GM18951 (cell line): ENCODE results near the gene HEATR5A.
"Not testable (repeated sequence)": the region's sequence is repeated elsewhere in the genome, so short reads cannot be mapped to it uniquely, and the experiment has no call there.

Experiments
- POLR2A ChIP-seq: IDR thresholded peaks from 4 replicates; pipeline ENCODE4 v1.6.1; 2011; ENCODE audit warnings: mild to moderate bottlenecking; ENCODE audit not compliant: insufficient read length, insufficient read depth; ENCODE audit errors: extremely low read depth
- in situ Hi-C: fragments of 300-500 bp; cut with MboI; formaldehyde crosslinking; loops from one replicate; pipeline ENCODE4 v1.12.0; 2022; ENCODE audit warnings: low sequenced_read_pairs, mixed read lengths, inconsistent platforms; ENCODE audit not compliant: unreplicated experiment

Gene HEATR5A

DNA sequence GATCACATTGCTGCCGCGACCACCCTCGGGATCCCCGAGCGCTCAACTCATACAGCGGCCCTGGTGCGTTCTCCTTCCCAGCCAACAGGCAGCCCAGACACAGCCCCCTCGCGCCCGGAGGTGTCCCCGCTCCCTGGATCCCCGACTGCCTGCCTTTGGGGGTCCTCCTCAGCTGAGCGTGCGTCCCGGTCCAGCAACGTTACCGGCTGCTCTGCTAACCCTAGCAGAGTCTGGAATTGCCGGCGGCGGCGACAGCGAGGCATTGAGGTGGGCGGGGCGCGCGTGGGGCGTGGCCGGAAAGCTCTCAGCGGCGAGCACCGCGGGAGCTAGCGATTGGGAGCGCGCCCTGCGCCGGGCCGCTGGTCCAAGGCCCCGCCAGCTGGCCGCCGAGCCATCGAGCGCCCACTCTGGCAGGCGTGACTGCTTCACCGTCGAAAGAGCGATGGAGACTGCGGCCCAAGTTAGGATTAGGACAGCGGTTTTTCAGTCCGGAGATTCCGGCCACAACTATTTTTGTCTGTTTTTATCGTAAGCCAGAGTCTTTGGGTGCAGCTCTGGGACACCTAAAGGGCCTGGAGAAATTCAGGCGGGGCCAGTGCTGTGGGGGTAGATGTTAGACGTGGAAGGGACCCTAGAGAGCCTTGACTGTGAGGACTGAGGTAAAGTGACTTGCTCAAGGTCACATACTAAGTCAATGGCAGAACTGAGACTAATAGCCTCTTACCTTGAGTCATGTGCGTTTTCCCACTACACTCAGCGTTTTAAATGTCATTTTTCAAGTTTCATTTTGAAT, at the start of gene HEATR5A:
HEATR5A (minus strand) TSS at position 232 of the 793 bp plus-strand sequence. CDS start 17,575 bp downstream, outside the sequence.
- in situ Hi-C loops: no loop called here
- TF ChIP-seq POLR2A: peak; percentile 98

DNA sequence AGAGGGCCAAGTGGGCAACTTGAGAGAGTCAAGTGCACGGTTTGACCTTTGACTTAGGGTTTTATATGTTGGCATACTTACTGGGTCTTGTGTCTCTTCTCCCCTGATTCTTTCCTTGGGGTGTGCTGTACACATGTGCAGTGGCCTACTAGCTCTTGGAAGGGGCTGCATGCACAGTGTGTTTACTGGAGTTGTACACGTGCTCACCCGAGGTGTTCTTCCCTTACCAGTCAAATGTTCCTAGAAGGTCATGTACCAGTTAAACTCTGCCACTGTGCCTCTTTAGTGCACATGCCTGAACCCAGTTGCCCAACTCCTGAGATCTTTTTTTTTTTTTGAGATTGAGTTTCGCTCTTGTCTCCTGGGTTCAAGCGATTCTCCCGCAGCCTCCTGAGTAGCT, 46.2 kb upstream of the HEATR5A start:
- TF ChIP-seq POLR2A: no peak
- in situ Hi-C loops: no loop called here

DNA sequence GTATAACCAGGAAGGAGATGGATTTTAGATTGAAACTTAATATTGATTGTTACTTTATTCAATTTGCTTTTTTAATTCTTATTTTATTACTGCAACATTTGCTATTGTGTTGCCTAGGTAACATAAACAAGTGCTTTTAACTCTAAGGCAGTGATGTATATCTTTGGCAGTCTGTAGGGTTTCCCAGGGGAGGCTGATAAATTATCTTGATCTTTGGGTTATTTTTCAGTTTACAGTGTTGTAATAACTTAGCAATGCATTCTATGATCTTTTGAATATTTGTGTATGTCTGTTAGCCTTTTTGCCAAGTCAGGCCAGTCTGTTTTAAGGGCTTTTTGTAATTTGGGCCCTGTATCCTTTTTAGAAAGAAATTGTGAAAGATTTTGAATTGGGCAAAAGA, 44.8 kb upstream of the HEATR5A start:
- in situ Hi-C loops: no loop called here
- no peak for TF ChIP-seq POLR2A

DNA sequence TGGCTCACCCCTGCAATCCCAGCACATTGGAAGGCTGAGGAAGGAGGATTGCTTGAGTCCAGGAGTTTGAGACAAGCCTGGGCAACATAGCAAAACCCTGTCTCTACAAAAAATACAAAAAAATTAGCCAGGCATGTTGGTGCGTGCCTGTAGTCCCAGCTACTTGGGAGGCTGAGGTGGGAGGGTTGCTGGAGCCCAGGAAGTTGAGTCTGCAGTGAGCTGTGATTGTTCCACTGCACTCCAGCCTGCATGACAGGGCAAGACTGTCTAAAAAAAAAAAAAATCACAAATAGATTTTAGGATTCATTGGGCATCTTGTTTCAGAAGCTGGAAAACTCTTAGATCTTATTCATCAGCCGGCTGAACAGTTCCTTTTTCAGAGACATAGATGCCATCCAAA, 42.1 kb upstream of the HEATR5A start:
- in situ Hi-C loops: not testable (repeated sequence)

DNA sequence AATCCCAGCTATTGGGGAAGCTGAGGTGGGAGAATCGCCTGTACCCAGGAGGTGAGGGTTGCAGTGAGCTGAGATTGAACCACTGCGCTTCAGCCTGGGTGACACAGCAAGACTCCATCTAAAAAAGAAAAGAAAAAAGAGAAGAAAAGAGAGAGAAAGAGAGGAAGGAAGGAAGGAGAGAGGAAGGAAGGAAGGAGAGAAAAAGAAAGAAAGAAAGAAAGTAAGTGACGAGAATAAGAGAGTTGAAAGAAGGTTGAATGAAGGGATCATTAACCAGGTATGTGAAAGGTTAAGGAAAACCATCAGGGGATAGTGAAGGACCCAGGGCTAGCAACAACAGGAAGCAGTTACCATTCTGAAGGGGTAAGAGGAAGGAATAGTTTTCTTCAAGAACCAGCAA, 41.2 kb upstream of the HEATR5A start:
- in situ Hi-C loops: no loop called here
- no peak for TF ChIP-seq POLR2A

DNA sequence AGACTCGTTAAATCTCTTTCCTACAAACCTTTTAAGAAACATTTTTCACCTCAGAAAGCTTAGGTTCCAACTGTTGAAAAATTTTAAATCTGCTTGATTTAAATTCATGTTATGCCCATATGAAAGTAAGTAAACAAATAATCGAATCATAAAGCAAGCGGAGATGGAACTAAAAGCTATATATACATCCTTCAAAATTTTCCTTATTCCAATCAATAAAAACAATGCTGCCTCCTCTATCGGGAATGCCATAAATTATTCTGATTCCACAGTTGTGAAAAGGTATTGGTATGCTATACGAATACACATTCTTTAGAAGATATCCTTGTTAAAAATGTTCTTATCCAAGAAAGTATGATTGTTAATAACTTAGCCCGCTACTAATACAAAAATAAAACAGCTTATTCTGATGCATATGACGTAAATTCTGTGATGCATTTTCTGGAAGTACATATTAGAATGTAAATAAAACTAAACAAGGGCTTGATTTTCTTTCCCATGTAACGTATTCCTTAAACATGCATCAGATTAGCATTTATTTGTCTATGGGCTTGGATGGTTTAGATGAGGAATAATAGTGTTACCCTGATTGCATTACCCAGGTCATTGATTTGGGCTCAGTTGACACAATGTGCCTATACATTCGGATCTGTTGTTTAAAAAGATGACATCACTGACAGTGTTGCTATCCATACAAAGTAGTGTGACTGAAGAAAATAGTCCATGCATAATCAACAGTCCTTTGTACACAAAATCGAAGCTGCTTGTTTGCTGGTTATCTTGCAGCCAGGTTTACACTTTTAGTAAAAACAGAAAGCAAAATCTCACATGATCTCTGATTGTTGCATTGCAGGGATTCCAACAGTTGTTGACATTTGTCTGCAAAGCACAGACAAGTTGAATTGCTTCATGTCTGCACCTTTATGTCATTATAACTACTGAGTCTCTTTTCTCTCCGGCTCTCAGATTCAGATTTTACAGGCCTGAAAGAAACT, 37.6 kb upstream of the HEATR5A start:
- in situ Hi-C loops: no loop called here
- no peak for TF ChIP-seq POLR2A

DNA sequence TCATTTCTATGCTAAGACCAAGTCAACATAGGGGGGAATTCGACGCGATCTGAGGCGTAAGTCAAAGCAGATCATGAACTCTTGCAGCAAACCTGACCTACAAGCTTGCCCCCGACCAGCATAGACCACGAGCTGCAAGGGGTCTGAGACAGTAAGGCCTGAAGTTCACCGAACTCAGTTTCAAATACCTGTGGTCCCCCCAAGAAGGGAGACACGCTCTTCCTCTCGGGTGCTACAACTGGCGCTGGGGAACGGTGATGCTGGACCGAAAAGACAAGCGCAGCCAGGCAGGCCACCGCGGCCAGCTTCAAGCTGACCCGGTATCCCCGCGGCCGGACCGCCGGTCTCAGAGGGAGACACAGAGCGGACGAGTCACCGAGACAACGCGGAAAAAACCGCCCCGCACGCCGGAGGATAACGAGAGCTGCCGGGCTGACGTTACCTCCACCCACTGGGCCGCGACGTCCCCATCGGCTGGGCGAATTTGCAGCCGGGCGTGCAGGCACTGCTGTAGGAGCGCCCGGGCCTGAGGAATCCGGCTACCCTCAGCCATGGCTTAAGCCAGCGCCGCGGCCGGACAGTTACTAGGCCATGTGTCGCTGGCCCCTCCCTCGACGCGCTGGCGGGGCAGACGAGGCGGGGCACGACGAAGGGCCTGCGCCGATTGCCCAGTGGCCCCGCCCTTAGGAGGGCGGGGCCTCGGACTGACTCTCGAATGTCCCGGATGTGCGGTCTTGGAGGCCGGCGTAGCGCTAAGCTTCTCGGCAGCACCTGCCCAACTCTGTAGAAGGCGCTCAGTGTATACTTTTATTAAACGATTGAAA, 36.7 kb upstream of the HEATR5A start, which contains the start of gene DTD2:
DTD2 (minus strand) TSS at position 666 of the 824 bp plus-strand sequence; CDS start at position 553, 113 bp downstream.
- TF ChIP-seq POLR2A: peak; percentile 93
- in situ Hi-C loops: no loop called here

DNA sequence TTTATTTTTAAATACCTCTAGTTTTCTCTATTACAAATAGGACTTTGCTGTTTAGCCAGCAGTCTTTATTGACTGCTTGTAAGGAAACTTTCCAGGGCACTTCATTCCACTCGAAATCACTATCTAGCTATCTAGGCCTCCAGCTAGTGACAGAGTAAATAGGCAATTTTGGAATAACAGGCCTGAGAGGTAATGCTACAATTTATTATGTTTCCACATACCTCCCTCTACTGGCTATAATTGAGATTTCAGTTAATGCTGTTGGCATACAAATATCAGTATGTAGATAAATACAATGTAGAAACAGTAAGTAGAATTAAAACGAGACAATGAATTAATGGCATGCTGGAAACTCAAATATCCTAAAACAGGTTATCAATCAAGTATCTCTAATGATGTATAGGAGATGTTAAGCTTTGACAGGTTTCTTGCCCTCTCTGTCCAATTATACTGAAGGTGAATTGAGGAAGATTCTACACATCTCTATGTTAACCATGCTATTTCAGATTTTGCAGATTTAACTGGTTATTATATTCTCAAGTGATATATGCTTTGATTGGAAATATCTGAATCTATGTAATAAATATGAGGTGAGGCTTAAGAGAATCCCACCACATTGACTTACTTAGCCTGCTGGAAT, 29.7 kb upstream of the HEATR5A start:
- no peak for TF ChIP-seq POLR2A
- in situ Hi-C loops: no loop called here

DNA sequence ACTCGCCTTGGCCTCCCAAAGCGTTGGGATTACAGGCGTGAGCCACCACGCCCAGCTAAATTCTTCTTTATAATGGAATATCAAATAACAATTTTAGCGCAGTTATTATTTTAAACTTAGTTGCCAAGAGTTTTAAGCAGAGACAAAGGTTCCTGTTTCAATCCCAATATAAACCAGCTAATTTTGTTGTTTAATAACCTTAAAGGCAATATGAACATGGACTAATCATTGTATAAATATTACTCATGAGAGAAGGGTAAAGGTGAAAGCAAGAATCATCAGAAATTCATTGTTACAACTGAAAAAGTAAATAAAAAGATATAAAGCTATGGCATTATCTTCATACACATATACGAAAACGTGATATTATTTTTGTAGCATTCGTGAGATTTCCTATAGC, 28.8 kb upstream of the HEATR5A start:
- in situ Hi-C loops: no loop called here
- no peak for TF ChIP-seq POLR2A

DNA sequence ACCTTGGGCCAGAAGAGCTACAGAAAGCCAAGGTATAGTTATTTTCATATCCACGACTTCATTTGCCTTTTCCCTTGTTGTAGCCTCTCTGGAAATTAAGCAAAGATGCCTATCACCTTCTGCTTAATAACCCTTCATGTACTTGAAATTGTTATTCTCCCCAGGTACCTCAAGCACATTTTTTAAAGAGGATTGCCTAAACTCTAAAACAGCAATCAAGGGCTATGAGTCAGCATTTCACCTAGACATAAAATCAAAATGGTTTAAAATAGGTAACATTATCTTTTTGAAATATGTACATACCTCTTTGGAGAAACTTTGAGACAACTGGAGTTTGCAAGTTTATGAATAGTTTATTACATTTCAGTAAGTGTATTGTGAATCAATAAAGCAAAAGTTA, 25.4 kb upstream of the HEATR5A start:
- TF ChIP-seq POLR2A: no peak
- in situ Hi-C loops: no loop called here

DNA sequence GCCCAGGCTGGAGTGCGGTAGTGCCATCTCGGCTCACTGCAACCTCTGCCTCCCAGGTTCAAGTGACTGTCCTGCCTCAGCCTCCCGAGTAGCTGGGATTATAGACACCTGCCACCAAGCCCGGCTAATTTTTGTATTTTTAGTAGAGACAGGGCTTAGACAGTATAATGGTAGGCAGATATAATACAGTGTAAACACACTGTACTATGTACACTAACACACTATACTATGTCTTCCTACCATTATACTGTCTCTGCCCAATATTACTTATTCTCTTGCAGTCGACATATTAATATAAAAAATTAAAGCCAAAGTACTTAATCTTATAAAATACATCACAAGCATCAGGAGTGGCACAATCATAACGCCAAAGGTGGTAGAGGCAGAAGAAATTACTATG, 21.9 kb upstream of the HEATR5A start:
- TF ChIP-seq POLR2A: no peak

DNA sequence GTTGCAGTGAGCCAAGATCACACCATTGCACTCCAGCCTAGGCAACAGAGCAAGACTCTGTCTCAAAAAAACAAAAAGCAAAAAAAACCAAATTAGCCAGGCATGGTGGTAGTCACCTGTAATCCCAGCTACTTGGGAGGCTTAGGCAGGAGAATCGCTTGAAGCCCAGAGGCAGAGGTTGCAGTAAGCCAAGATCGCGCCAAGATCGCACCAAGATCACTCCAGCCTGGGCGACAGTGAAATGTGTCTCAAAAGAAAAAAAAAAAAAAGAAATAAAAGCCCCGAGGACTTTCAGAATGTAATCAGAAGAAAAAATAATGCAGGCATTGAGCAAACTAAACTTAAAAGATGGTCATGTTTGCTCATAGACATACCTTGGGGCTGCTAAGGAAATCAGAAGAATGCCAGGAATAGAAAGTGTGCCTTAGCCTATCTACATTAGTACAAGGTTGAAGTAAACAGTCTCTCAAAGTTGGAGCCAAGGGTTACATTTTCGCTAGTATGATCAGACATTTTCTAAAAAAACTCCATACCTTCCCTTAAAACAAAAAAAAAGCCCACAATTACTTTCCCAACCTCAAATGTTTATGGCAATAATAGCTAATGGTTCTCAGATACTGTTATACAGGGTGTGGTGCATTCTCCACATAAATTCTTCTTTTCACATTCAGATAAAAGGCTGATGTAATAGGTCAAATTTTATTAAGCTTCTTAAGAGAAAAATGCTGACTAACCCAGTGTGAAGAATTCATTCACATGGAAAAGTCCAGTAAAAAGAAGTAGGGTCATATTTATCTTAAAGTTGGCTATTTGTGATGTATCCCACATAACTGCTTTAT, 21.1 kb upstream of the HEATR5A start:
- in situ Hi-C loops: no loop called here
- TF ChIP-seq POLR2A: no peak

More for the DNA sequence above, 21.9 kb upstream of the HEATR5A start:
- in situ Hi-C loops: no loop called here

DNA sequence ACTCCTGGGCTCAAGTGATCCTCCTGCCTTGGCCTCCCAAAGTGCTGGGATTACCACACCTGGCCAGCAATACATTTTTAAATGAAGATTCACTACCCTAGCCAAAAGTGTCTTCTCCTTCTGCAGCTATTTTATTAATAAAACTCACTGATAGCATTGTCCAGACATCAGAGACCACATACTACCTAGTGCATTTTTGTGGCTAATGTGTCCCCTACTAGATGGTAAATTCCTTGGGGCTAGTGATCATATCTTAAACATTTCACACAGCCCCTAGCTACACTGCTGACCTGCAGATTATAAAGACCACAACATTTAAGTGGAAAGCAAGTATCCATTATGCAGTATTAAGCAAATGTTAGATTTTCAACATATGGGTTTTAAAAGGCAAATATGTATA, 19.9 kb upstream of the HEATR5A start:
- TF ChIP-seq POLR2A: no peak
- in situ Hi-C loops: no loop called here
